ENCODE results near the gene NGFR.

The NGFR gene

GRCh38 chr17:49494986-49495841 is at the start of gene NGFR:
TSS of gene NGFR (plus strand) at chr17:49495293. CDS start at chr17:49495418, 125 bp downstream.
- peak; percentile 56 for DNase-seq

- no peak for DNase-seq
Observed at GRCh38 chr17:49445591-49445990, 49.5 kb upstream of the NGFR start.

- no peak for DNase-seq
Observed at GRCh38 chr17:49447628-49448302, 47.3 kb upstream of the NGFR start.

GRCh38 chr17:49450181-49450580 is 44.9 kb upstream of the NGFR start:
- no peak for DNase-seq

GRCh38 chr17:49450735-49451134 is 44.4 kb upstream of the NGFR start:
- peak; percentile 65 for DNase-seq

GRCh38 chr17:49452201-49452600 is 42.9 kb upstream of the NGFR start:
- no peak for DNase-seq

- DNase-seq = no peak
Observed at GRCh38 chr17:49452661-49453060, 42.4 kb upstream of the NGFR start.

GRCh38 chr17:49454050-49454449 is 41.0 kb upstream of the NGFR start:
- no peak for DNase-seq

- no peak for DNase-seq
Observed at GRCh38 chr17:49455272-49455861, 39.7 kb upstream of the NGFR start.

GRCh38 chr17:49456183-49456965 is 38.7 kb upstream of the NGFR start:
- peak; percentile 62 for DNase-seq

GRCh38 chr17:49457564-49458535 is 37.2 kb upstream of the NGFR start:
- no peak for DNase-seq

- DNase-seq = no peak
Observed at GRCh38 chr17:49459401-49459984, 35.6 kb upstream of the NGFR start.

GRCh38 chr17:49460401-49460800 is 34.7 kb upstream of the NGFR start:
- no peak for DNase-seq

GRCh38 chr17:49461580-49461979 is 33.5 kb upstream of the NGFR start:
- no peak for DNase-seq

- no peak for DNase-seq
Observed at GRCh38 chr17:49464049-49464448, 31.0 kb upstream of the NGFR start.

GRCh38 chr17:49465331-49465903 is 29.7 kb upstream of the NGFR start:
- DNase-seq = peak; percentile 23

- DNase-seq = no peak
Observed at GRCh38 chr17:49466436-49466835, 28.7 kb upstream of the NGFR start.

- DNase-seq = no peak
Observed at GRCh38 chr17:49467175-49467574, 27.9 kb upstream of the NGFR start.

GRCh38 chr17:49468811-49469385 is 26.2 kb upstream of the NGFR start:
- no peak for DNase-seq

All from MV-4-11 (cell line).